SK-N-SH treated with all-trans-retinoic acid at 6 μM for 48 hours (cell line): ENCODE results near the gene LAG3.

Experiments
- ARNTL ChIP-seq: fragments of 450-650 bp; formaldehyde crosslinking; IDR thresholded peaks from 2 replicates; pipeline ENCODE4 v1.5.0; 2020; ENCODE audit warnings: low read depth, mild to moderate bottlenecking, moderate library complexity, borderline replicate concordance
- CREB5 ChIP-seq: fragments of 250-450 bp; sonication (Bioruptor Pico); IDR thresholded peaks from 2 replicates; pipeline ENCODE4 v1.5.1; 2020; ENCODE audit warnings: low read depth, mild to moderate bottlenecking, moderate library complexity
- CSRNP3 ChIP-seq: fragments of 250-450 bp; sonication (Bioruptor Pico); IDR thresholded peaks from 2 replicates; pipeline ENCODE4 v1.5.1; 2021; ENCODE audit warnings: mild to moderate bottlenecking, moderate library complexity
- PATZ1 ChIP-seq: fragments of 250-450 bp; sonication (Bioruptor Pico); IDR thresholded peaks from 2 replicates; pipeline ENCODE4 v1.8.0; 2020; ENCODE audit warnings: mild to moderate bottlenecking, moderate library complexity, borderline replicate concordance
- POU6F1 ChIP-seq: fragments of 250-450 bp; sonication (Bioruptor Pico); IDR thresholded peaks from 2 replicates; pipeline ENCODE4 v1.8.0; 2021; ENCODE audit warnings: low read depth, mild to moderate bottlenecking, moderate library complexity, borderline replicate concordance
- PPARA ChIP-seq: fragments of 250-450 bp; sonication (Bioruptor Pico); IDR thresholded peaks from 2 replicates; pipeline ENCODE4 v1.5.0; 2020; ENCODE audit warnings: mild to moderate bottlenecking, borderline replicate concordance
- RARB ChIP-seq: fragments of 250-450 bp; sonication (Bioruptor Pico); IDR thresholded peaks from 2 replicates; pipeline ENCODE4 v1.8.0; 2021; ENCODE audit warnings: mild to moderate bottlenecking, moderate library complexity
- SNAI2 ChIP-seq: fragments of 250-450 bp; sonication (Bioruptor Pico); IDR thresholded peaks from 2 replicates; pipeline ENCODE4 v1.5.0; 2020; ENCODE audit warnings: mild to moderate bottlenecking, moderate library complexity
- TSHZ2 ChIP-seq: fragments of 250-450 bp; sonication (Bioruptor Pico); IDR thresholded peaks from 2 replicates; pipeline ENCODE4 v1.5.0; 2020; ENCODE audit warnings: mild to moderate bottlenecking, moderate library complexity
- ZFP3 ChIP-seq: fragments of 250-450 bp; sonication (Bioruptor Pico); IDR thresholded peaks from 2 replicates; pipeline ENCODE4 v1.5.0; 2020; ENCODE audit warnings: mild to moderate bottlenecking, moderate library complexity
- ZNF70 ChIP-seq: fragments of 450-650 bp; formaldehyde crosslinking; IDR thresholded peaks from 2 replicates; pipeline ENCODE4 v1.5.0; 2020; ENCODE audit warnings: mild to moderate bottlenecking, moderate library complexity

DNA sequence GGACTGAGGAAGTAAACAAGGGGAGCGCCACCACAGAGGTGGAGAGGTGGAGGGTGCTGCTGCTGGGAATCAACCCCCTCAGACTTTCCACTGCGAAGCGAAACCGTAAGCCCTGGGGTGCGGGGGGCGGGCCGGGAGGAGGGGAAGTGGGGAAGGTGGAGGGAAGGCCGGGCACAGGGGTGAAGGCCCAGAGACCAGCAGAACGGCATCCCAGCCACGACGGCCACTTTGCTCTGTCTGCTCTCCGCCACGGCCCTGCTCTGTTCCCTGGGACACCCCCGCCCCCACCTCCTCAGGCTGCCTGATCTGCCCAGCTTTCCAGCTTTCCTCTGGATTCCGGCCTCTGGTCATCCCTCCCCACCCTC lies at the start of gene LAG3:
- TF ChIP-seq CSRNP3 (CRISPR knock-in tag) (no peak), PATZ1 (CRISPR knock-in tag) (no peak), PPARA (no peak), ZFP3 (no peak), SNAI2 (CRISPR knock-in tag) (no peak), RARB (CRISPR knock-in tag) (no peak), ZNF70 (no peak), ARNTL (CRISPR knock-in tag) (no peak), CREB5 (CRISPR knock-in tag) (no peak), TSHZ2 (CRISPR knock-in tag) (no peak), POU6F1 (CRISPR knock-in tag) (no peak)
